NCI-H774 (cell line): ENCODE results near the gene KCNJ1.

Experiments
- DNase-seq: peaks from one replicate; lab custom pipeline; 2025; lab: John Stamatoyannopoulos, UW

The KCNJ1 gene

DNA sequence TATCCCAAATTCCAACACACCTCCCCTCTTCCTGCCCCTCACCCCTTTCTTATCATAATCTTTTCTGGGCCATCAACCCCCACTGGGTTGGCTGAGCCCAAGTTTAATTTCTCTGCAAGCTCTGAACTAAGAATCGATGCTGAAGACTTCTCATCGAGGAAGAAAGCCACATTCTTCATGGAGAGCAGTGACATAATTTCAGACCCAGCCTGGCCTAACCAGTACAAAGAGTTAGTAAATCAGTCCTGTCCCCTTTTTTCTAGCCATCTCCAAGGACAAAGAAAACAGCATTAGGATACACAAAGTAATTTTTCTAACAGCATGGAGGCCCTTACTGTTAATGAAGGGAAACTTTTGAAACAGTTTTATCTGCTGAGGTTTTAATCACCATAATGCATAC lies 45.0 kb downstream of the KCNJ1 start:
- no peak for DNase-seq

DNA sequence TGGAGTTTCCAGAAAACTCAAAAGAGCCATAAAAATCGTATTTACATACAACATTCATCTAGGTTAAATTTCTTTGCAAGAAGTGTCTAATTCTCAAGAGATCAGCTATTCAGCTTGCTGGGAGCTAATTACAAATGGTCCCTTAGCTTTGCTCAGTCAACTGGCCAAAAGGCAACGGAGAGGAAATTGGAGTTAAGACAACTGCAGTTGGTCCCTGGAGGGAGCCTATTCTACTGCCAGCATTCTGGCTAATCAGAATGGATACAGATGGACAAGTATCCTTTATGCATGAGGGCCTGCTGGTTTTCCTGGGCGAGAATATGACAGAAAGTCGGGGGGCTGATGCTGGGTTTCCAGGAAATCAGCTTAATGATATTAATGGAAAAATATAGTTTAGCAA lies 45.5 kb downstream of the KCNJ1 start:
- DNase-seq = no peak

DNA sequence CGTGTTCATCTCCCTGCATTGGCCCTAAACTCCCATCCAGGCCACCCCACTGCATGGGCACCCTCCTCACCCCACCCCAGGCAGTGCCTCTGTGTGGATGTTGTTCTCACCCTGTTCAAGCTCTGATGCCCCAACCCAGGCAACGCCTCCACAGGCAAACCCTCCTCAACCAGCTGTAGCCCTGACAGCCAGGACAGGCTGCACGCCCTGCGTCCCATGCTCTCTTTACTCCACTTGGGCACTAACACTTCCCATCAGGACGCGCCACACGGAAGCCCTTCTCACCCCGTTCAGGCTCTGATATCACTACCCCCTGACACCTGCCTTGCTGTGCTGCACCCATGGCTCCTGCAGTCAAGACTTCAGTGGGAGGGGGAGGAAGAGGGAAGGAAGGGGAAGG lies 47.9 kb downstream of the KCNJ1 start:
- DNase-seq = no peak

DNA sequence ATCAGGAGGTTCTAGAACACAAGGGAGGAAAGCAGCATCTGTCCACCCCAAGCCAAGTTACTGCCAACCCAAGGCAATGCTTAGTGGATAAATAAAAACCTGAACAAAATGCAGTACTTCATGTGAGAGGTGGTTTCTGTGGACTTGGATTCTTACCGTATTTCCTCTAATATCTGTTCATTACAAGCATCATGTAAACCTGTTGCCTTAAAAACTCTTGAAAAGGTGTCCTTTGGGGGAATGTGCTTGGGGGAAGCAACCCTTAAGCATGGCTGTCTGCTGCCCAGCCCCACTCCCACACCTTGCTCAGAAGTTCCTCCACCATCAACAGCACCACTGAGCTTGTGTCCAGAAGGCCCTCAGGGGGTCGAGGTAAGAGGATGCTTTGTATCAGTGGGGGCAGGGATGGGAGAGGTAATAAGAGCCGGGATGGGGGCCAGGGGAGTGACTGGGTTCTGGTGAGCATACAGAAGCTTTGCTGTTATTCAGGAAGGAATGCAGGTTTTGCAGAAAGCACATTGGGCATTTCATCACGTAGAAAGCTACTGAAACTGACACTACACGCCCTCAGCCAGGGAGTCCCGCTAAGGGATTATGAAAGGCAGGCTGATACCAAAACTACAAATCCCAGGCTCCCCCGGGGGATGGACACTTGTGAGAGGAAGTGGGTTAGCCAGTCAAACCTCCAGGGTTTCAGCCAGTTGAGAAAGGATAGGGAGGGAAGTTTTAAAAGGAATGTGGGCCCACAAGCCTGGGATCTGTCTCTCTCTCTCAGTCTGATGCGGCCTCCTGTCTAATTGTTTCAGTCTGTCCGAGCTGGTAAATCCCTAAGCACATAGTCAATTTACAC lies 52.0 kb downstream of the KCNJ1 start:
- DNase-seq = no peak

DNA sequence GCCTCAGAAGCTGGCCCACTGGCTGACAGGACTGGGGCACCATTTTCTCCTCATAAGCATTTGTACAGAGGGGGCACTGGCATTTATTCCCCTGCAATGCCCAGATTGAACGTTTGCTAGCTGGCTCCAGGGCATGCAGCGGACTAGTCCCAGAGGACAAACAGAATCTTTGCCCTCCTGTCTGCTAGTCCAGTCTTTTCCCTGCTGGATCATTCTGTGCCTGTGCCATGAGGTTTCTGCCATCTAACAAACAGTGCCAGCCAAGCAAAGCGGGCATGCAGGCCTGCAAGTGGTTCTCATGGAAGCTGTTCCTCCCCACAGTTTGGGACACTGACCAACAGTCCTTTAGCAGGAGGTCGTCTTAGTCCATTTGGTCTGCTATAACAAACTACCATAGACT lies 53.4 kb downstream of the KCNJ1 start:
- DNase-seq = no peak

DNA sequence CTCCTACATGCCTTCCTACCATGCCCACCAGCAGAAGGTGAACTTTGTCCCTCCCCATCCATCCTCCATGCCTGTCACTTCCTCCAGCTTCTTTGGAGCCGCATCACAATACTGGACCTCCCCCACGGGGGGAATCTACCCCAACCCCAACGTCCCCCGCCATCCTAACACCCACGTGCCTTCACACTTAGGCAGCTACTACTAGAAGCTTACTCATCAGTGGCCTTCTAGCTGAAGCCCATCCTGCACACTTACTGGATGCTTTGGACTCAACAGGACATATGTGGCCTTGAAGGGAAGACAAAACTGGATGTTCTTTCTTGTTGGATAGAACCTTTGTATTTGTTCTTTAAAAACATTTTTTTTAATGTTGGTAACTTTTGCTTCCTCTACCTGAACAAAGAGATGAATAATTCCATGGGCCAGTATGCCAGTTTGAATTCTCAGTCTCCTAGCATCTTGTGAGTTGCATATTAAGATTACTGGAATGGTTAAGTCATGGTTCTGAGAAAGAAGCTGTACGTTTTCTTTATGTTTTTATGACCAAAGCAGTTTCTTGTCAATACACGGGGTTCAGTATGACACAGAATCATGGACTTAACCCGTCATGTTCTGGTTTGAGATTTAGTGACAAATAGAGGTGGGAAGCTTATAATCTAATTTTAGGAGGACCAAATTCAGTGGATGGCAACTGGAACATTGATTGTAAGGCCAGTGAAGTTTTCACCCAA lies 56.1 kb downstream of the KCNJ1 start:
- no peak for DNase-seq

DNA sequence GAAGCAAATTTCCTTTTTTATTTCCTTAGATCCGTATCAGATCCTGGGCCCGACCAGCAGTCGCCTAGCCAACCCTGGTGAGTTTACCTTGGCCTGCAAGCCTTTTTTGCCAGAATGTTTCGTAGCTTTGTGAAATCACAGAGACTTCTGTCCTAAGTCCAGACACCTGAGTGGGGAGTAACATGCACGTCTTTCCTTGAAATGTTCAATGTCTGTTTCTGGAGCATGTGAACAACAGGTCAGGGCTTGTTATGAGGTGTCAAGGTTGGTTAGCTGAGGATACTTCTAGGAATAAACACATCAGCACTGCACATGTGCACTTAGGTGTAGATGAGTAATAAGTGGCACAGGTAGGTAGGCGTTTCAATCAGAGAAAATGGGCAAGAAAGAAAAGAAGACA lies 58.0 kb downstream of the KCNJ1 start:
- no peak for DNase-seq

DNA sequence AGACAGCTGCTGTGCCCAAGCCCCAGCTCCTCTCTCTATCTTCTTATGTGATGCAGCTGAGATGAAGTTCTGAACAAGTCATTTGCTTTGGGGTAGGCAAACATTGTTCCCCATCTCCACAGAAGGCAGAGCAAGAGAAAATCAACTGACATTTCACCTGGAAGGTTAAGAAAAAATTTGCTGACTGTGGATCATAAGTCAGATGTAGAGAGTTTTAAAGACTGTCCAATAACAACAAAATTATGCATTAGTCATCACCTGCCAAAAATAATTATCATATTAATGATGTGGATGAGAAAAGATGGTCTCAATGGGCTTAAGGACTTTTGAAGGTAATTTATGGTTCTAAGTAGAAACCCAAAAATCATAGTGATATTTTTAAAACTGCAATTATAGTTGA lies 59.2 kb downstream of the KCNJ1 start:
- no peak for DNase-seq

DNA sequence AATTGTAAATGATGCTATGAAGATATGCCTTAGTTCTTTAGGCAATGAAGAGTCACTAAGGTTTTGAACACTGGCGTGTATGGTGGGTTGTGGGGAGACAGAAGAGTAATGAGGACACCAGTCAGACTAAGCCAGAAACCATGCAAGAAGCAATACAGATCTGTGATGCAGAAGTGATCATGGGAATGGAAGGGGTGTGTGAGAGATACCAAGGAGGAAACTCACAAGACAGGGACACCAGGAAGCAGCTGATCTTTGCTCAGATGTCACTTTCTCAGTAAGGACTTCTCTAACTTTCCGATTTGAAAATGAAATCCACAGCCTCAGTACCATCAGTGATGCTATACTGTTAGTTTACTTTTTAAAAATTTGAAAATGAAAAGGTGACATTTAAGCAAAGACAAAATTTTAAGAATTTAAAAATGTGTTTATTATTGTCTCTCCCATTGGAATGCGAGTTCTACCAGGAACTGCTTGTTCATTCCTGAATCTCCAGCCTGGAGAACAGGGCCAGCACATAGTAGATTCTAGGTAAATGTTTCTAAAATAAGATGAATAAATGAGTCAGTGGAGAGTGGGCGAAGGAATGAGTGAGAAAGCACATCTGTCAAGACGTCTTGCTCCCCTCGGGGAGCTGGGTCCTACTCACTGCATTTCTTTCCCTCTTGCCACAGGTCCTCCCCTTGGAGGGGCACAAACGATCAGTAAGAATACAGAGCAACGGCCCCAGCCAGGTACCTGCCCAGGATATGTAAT lies 60.4 kb downstream of the KCNJ1 start:
- DNase-seq = no peak

DNA sequence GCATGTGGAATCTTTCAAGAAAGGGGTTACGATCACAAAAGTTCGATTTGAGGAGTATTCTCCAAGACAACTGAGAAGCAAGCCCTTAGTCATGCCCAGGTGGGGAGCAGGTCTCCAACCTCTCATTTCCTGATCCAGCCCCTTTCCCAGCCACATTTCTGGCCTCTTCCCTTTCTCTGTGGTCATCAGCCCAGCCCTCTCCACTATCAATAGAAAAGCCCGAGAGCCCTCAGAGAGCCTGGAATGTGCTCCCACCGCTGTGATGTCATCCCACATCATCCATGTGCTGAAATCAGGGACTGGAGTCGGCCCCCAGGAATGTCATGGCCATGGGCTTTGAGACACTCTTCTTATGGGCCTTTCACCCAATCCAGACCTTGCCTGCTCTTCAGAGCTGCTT lies 62.6 kb downstream of the KCNJ1 start:
- DNase-seq = no peak

DNA sequence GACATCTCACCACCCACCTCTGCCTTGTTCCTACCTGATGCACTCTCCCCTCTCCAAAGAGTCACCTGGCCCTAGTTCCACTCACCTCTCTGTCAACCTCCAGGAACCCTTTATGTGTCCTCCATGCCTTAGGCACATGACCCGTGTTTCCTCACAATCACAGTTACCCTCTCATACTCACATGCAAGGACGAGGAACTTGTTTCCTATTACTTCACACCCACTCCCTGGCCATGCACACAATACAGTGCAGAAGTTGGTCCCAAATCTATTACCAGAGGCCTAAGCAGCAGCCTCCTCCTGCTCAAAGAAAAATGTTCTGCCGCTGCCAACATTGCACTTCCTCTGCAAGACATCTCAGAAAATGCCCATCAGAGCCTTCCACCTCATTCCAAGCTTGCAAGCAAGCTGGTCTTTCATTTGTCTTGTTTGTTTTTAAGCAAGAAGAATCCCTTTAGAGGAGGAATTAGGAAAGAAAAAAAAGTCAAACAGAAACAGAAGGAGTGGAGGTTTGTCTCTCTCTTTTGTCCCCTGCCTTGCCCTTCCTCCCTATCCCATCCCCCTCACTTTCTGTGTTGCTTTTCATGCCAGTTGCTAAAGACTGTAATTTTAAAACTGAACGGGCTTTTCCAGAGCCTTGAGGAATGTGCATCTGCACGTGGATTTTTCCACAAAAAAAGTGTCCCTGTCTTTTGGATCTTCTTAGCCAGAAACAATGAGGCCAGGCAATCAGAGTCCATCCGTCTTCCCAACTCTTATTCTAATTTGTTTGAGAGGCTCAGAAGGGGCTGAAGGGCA lies 63.4 kb downstream of the KCNJ1 start:
- DNase-seq = no peak

DNA sequence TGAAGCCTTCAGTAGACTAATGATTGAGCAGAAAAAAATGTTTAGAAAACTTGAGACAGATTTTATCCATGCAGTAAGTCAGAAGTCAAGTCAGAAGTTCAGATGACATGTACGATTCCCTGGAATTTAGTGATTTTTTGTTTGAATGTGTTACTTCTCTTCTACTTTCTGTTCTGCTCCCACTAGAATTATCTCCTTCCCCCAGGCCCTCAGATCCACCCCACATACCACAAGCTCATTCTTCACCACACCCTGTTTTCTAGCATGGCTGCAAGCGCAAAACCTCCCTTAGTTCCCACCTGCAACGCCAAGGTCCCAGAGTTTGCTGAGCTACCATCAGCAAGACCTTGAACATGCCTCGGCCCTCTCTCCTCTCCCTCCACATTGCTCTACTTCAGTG lies 64.1 kb downstream of the KCNJ1 start:
- no peak for DNase-seq

DNA sequence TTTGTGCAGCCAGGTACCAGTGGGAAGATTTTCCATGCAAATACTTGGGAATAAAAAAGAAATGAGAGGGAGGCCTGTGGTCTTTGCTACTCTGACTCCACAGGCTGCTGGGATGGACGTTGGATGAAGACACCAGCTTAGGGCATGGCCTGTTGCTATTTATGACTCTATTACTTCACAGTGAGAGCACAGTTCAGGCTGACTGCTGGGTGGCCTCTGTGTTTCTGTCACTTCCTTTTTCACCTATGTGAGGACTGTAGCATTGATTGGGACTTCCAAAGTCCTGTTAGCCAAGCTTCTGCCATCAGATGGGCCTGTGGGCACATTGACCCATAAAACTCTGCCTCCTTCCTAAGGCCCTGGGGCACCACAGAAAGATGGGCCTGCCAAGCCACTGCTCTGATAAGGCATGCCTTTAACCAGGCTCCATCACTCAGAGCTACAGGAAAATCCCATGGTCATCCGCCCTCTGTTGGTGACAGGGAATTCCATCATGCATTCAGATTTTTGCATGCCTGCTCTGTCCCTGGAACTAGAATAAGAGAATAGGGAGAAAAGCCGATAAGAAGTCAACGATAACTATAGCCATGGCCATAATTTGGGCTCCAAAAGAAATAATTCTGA lies 64.6 kb downstream of the KCNJ1 start:
- no peak for DNase-seq

DNA sequence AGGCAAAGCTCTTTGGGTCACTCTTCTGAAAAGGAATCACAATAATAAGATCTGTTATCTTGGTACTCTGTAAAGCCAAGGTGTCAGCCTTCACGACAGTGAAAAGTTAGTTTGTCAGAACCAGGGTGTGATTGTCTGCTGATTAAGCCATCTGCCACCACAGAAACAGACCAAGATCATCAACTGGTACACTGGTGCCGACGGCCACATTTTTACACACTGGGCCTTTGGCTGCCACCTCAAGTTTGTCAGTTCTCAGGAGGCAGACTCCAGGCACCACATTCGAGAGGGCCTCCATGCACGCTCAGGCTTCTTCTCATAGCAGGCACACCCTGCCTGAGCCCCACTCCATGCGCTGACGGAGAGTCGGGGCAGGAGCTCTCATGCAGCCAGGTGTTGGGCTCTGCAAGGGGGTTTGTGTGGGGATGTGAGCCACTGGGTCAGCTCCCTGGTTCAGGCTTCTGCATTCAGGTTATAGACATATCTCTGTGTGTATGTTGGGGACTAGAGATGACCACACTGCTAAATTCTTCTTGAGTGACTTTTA lies 66.2 kb downstream of the KCNJ1 start:
- no peak for DNase-seq

DNA sequence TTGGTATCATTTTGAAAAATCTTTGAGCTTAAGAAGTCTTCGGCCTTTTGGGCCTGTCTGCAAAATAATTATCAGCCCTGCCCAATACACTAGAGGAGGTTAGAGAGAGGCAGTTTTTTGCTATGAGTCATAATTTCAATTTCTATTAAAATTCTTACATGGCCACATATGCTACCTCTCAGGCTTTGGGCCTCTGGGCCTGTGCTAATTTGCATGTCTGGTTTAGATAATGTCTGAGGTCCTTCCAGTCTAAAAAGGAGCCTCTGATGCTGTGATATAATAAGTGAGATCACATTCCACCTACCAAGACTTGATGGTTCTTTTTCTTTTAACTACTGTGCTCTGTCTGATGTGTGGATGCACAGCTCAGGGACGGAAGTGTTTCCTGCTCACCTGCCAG lies 70.8 kb downstream of the KCNJ1 start:
- DNase-seq = no peak

DNA sequence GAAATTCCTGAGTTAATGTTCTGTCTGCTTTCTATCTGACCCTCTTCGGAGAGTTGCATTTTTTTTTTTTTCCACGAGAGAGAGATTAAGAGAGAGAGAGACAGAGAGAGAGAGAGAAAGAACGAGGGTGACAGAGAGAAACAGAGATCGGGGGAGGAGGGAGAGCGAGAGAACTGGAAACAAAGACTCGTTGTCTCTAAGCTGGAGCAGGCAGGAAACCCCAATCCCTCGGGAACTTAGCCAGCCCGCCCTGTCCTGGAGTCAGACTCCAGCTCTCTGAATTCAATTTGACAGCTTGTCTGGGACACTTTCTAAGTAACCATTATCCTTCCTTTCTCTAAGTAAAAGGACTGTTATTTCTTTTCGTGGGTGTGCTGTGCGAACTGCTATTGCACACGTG lies 76.9 kb downstream of the KCNJ1 start:
- DNase-seq = no peak

DNA sequence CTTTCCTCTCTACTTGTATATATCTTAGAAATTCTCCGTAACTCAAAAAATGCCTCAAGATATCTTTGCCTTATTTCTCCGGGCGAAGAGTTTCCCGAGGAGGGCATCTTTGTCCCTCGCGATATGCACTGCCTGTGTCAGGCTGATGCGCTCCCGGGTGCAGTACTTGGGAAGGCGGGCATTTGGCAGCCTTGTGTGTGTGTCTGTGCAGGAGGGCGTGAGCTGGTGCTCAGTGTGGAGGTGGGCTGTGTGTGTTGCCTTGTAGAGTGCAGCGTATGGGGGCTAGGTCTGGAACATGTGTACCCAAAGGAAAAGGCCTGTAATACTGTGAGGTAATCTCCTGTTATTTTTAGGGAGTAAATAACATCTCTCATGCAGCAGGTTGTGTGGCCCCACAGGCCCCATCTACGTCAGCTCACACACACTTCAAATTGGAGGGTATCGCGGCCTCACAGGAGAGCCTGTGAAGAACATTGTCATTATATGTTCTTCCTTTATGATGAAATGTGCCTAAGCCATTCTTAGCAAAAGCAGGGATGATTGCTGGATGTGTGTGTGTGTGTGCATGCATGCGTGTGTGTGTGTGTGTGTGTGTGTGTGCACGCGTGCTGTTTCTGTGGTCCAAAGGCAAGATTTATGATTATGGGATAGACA lies 77.5 kb downstream of the KCNJ1 start:
- no peak for DNase-seq
